SU-DHL-6 (cell line): ENCODE results near the gene FBP1.

Experiments
- H2AFZ ChIP-seq: fragments of 200-600 bp; sonication (generic); 2 replicates; pipeline ENCODE4 v1.6.1; 2014; ENCODE audit warnings: low read depth, mild to moderate bottlenecking, moderate library complexity, mixed read lengths, antibody characterized with exemption, low read length; ENCODE audit not compliant: severe bottlenecking
- H3F3A ChIP-seq: fragments of 200-600 bp; shearing (Covaris generic); 2 replicates; pipeline ENCODE4 v1.6.0; 2016; ENCODE audit warnings: antibody characterized with exemption, mild to moderate bottlenecking; ENCODE audit not compliant: insufficient read depth
- H3K27ac ChIP-seq: fragments of 200-600 bp; sonication (generic); 2 replicates; pipeline ENCODE4 v1.5.1; 2016; ENCODE audit warnings: low read depth, mild to moderate bottlenecking, low read length, moderate library complexity, mixed read lengths
- H3K27me3 ChIP-seq: fragments of 200-600 bp; sonication (generic), shearing (Covaris generic); 2 replicates; pipeline ENCODE4 v1.6.0; 2014; ENCODE audit warnings: mild to moderate bottlenecking, low read length
- H3K36me3 ChIP-seq: fragments of 200-600 bp; sonication (generic); 2 replicates; pipeline ENCODE4 v1.6.1; 2014; ENCODE audit warnings: mild to moderate bottlenecking, low read length, mixed read lengths
- H3K4me2 ChIP-seq: fragments of 300-600, 200-600 bp; shearing (Covaris generic), sonication (generic); 2 replicates; pipeline ENCODE4 v1.6.0; 2014; ENCODE audit warnings: low read length, low read depth, mild to moderate bottlenecking; ENCODE audit not compliant: poor library complexity, severe bottlenecking
- H3K4me3 ChIP-seq: fragments of 200-600 bp; sonication (generic); 2 replicates; pipeline ENCODE4 v1.5.1; 2014; ENCODE audit warnings: antibody characterized with exemption, low read length, mild to moderate bottlenecking, mixed read lengths; ENCODE audit not compliant: insufficient read depth, poor library complexity, severe bottlenecking
- H3K79me2 ChIP-seq: fragments of 200-600 bp; sonication (generic); 2 replicates; pipeline ENCODE4 v1.6.1; 2014; ENCODE audit warnings: mild to moderate bottlenecking, low read length, moderate library complexity; ENCODE audit not compliant: insufficient read depth
- H3K9ac ChIP-seq: fragments of 200-600 bp; sonication (generic); 2 replicates; pipeline ENCODE4 v1.7.0; 2014; ENCODE audit warnings: mild to moderate bottlenecking, low read length
- H3K9me2 ChIP-seq: fragments of 200-600 bp; sonication (generic); replicated peaks from 2 replicates; pipeline ENCODE4 v1.6.1; 2014; ENCODE audit warnings: low read length; ENCODE audit not compliant: insufficient read depth
- H3K9me3 ChIP-seq: fragments of 200-600 bp; sonication (generic); 2 replicates; pipeline ENCODE4 v1.6.1; 2014; ENCODE audit warnings: low read length, mixed read lengths; ENCODE audit not compliant: insufficient read depth
- H4K20me1 ChIP-seq: fragments of 200-600 bp; sonication (generic); 2 replicates; pipeline ENCODE4 v1.6.1; 2014; ENCODE audit warnings: low read depth, mild to moderate bottlenecking, antibody characterized with exemption, low read length, moderate library complexity, mixed read lengths
- CTCF ChIP-seq: fragments of 200-600 bp; sonication (generic); IDR thresholded peaks from one replicate; pipeline ENCODE4 v1.5.1; 2017; ENCODE audit warnings: antibody characterized with exemption, mild to moderate bottlenecking, low read length, moderate library complexity; ENCODE audit not compliant: insufficient read depth, poor library complexity, severe bottlenecking
- EZH2phosphoT487 ChIP-seq: fragments of 200-600 bp; sonication (generic), shearing (Covaris generic); conservative IDR thresholded peaks from 2 replicates; pipeline ENCODE4 v1.6.1; 2018; ENCODE audit warnings: mild to moderate bottlenecking, antibody characterized with exemption, low read length, moderate library complexity, mixed read lengths

Gene FBP1

GRCh38 chr9:94630281-94630680 lies 9.0 kb downstream of the FBP1 start:
- TF ChIP-seq CTCF = no peak
- TF ChIP-seq EZH2phosphoT487 = no peak
- Histone ChIP-seq H3K27me3 (no peaks in the 10 kb centered on the region), H2AFZ (no peak overlapping the region), H4K20me1 (no peaks in the 10 kb centered on the region), H3K4me2 (no peak overlapping the region), H3K9me2 (no peaks in the 10 kb centered on the region), H3K9ac (no peak overlapping the region), H3K27ac (no peak overlapping the region), H3K79me2 (no peaks in the 10 kb centered on the region), H3K9me3 (no peaks in the 10 kb centered on the region), H3K4me3 (no peak overlapping the region), H3K36me3 (no peaks in the 10 kb centered on the region), H3F3A (no peaks in the 10 kb centered on the region)

GRCh38 chr9:94627287-94627686 lies 12.0 kb downstream of the FBP1 start:
- Histone ChIP-seq H3K79me2 (no peaks in the 10 kb centered on the region), H3K9me2 (no peaks in the 10 kb centered on the region), H4K20me1 (no peaks in the 10 kb centered on the region), H3K9me3 (no peaks in the 10 kb centered on the region), H3K36me3 (no peaks in the 10 kb centered on the region), H3K9ac (no peak overlapping the region), H2AFZ (no peak overlapping the region), H3K27me3 (no peaks in the 10 kb centered on the region), H3K27ac (no peak overlapping the region), H3K4me2 (no peak overlapping the region), H3F3A (no peaks in the 10 kb centered on the region), H3K4me3 (no peak overlapping the region)
- no peak for TF ChIP-seq CTCF
- no peak for TF ChIP-seq EZH2phosphoT487

- TF ChIP-seq EZH2phosphoT487 (no peak), CTCF (no peak)
- no peak overlapping the region for H3K27ac ChIP-seq
- no peaks in the 10 kb centered on the region for H3K36me3 ChIP-seq
- no peaks in the 10 kb centered on the region for H3F3A ChIP-seq
- H3K4me3 ChIP-seq = no peak overlapping the region
- H3K27me3 ChIP-seq = no peaks in the 10 kb centered on the region
- H3K79me2 ChIP-seq = no peaks in the 10 kb centered on the region
- no peak overlapping the region for H3K9ac ChIP-seq
- H2AFZ ChIP-seq = no peak overlapping the region
- no peak overlapping the region for H3K4me2 ChIP-seq
- no peaks in the 10 kb centered on the region for H4K20me1 ChIP-seq
- no peaks in the 10 kb centered on the region for H3K9me2 ChIP-seq
- H3K9me3 ChIP-seq = no peaks in the 10 kb centered on the region
Observed at GRCh38 chr9:94625835-94626234, 13.5 kb downstream of the FBP1 start.
